Peyer's patch (tissue), 4 donors: ENCODE results near the gene DDX19B. TPM values are rescaled to one million over a fixed set of nuclear protein-coding genes. Genes with fewer than 3 reads are reported as not detected.

Experiments
- DNase-seq, 3 donors: peaks; one replicate each; pipeline ENCODE4 v3.0.0-alpha.2; 2017 to 2019
- H3K27ac ChIP-seq, 4 donors: fragments of 200-600 bp; sonication (generic); one replicate each; pipeline ENCODE4 v1.5.1; 2016 to 2019
- H3K27me3 ChIP-seq, 2 donors: fragments of 200-600 bp; sonication (generic); one replicate each; pipeline ENCODE4 v1.5.1; 2019
- H3K36me3 ChIP-seq, 3 donors: fragments of 200-600 bp; sonication (generic); one replicate each; pipeline ENCODE4 v1.5.1; 2016 to 2019
- H3K4me1 ChIP-seq, 4 donors: fragments of 200-600 bp; sonication (generic); one replicate each; pipeline ENCODE4 v1.5.1; 2016 to 2019
- H3K4me3 ChIP-seq, 4 donors: fragments of 200-600 bp; sonication (generic); 1 replicate in 3 of 4; 2 replicates in 1 of 4; pipeline ENCODE4 v1.5.1; 2016 to 2019; ENCODE audit warnings: mild to moderate bottlenecking in 1 of 4
- H3K9me3 ChIP-seq, 4 donors: fragments of 200-600 bp; sonication (generic); one replicate each; pipeline ENCODE4 v1.5.1; 2016 to 2019; ENCODE audit warnings: mild to moderate bottlenecking in 1 of 4
- POLR2A ChIP-seq, 2 donors: fragments of 450-650 bp; IDR thresholded peaks; one replicate each; pipeline ENCODE4 v1.5.1; 2017; ENCODE audit warnings: antibody characterized with exemption in 2 of 2, mild to moderate bottlenecking in 2 of 2, moderate library complexity in 2 of 2
- small RNA-seq, 2 donors: library from RNA; depleted of rRNA; stranded (forward); fragments of <200 nt; gene quantifications; one replicate each; pipeline ENCODE3, GENCODE V24; 2016
- total RNA-seq, 4 donors: library from RNA; depleted of rRNA; stranded (reverse); fragments of >200 nt; gene quantifications; one replicate each; pipeline ENCODE4 v1.1.0, GENCODE V29; 2016
- TF ChIP-seq, protein P1 (sequence below), 6 experiments: fragments of 450-650 bp in 4 of 6; fragments of 200-600 bp in 2 of 6; sonication (generic) in 1 of 6; IDR thresholded peaks; one replicate each; pipeline ENCODE4 v1.5.1; 2017 to 2019; ENCODE audit warnings: antibody characterized with exemption in 6 of 6, mild to moderate bottlenecking in 3 of 6, moderate library complexity in 1 of 6

The DDX19B gene
- total RNA-seq, 4 donors from 2014 or later, result 26.2 to 53.4 (median 42.1) TPM

DNA sequence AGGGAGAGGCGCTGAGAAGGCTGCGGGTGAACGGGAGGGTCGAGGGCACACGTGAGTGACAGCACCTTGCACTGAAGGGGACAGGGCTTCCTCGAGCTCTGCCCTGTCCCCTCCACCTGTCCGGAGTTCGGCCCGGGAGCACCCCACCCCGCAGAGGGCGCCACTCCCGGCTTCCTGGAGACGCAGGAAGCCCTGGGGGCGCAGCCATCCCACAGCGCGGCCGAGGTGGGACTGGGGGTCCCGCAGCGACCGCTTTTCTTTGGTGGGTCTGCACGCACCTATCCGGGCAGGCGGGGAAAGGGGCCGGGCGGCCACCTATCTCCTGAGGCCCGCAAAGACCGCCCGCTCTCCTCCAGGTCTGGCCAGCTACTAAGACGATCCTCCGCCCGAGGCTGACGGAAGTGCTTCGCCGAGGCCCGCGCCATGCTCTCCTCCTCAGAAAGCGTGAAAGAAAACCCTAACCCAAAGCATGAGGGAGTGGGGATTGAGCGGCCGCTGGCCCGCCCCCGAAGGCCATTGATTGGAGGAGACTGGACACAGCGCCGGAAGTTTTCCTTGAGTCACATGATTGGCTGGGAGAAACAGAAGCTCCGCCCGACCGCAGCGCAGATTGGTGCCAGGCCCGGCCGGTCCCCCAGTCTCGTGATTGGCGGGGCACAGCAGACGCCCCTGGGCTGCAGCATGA, 82.1 kb downstream of the DDX19B start:
- H3K27ac ChIP-seq, result peak overlapping the region; percentile 76 to 96 (median 86)
- TF ChIP-seq POLR2A (IDR thresholded peaks at IDR 0.05), result peak; percentile 49 to 73
- TF ChIP-seq, protein P1, sequence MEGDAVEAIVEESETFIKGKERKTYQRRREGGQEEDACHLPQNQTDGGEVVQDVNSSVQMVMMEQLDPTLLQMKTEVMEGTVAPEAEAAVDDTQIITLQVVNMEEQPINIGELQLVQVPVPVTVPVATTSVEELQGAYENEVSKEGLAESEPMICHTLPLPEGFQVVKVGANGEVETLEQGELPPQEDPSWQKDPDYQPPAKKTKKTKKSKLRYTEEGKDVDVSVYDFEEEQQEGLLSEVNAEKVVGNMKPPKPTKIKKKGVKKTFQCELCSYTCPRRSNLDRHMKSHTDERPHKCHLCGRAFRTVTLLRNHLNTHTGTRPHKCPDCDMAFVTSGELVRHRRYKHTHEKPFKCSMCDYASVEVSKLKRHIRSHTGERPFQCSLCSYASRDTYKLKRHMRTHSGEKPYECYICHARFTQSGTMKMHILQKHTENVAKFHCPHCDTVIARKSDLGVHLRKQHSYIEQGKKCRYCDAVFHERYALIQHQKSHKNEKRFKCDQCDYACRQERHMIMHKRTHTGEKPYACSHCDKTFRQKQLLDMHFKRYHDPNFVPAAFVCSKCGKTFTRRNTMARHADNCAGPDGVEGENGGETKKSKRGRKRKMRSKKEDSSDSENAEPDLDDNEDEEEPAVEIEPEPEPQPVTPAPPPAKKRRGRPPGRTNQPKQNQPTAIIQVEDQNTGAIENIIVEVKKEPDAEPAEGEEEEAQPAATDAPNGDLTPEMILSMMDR (IDR thresholded peaks at IDR 0.05), result peak in 3 of 6 experiments; percentile 9 to 28 (median 19)
- peaks cover 0 to 7% (median 0%) of the 10 kb centered on the region in 3 donors for H3K36me3 ChIP-seq

GRCh38 chr16:70381604-70382342, 82.8 kb downstream of the DDX19B start:
- H3K36me3 ChIP-seq, result peaks cover 0 to 8% (median 0%) of the 10 kb centered on the region in 3 donors
- H3K27ac ChIP-seq, result peak overlapping the region; percentile 76 to 96 (median 86)
- H3K27me3 ChIP-seq, result no peaks in the 10 kb centered on the region
- TF ChIP-seq, protein P1 (IDR thresholded peaks at IDR 0.05), result no peak
- TF ChIP-seq POLR2A (IDR thresholded peaks at IDR 0.05), result no peak
- no peak for DNase-seq
- H3K4me3 ChIP-seq, result peak overlapping the region; percentile 72 to 79 (median 76)
- H3K9me3 ChIP-seq, result no peaks in the 10 kb centered on the region
- peaks cover 0 to 15% (median 3%) of the 10 kb centered on the region in 4 donors for H3K4me1 ChIP-seq

More for the DNA sequence above, 82.1 kb downstream of the DDX19B start:
- H3K4me1 ChIP-seq, result peaks cover 0 to 15% (median 3%) of the 10 kb centered on the region in 4 donors
- DNase-seq, result peak; percentile 97 to 99 (median 98)
- H3K27me3 ChIP-seq, result no peaks in the 10 kb centered on the region
- H3K9me3 ChIP-seq, result no peaks in the 10 kb centered on the region
- peak overlapping the region; percentile 72 to 79 (median 76) for H3K4me3 ChIP-seq

- H3K36me3 ChIP-seq, result peaks cover 0 to 12% (median 0%) of the 10 kb centered on the region in 3 donors
- DNase-seq, result no peak
- no peaks in the 10 kb centered on the region for H3K27me3 ChIP-seq
These were observed 84.5 kb downstream of the DDX19B start for GRCh38 chr16:70383421-70383960.

More at GRCh38 chr16:70383421-70383960, 84.5 kb downstream of the DDX19B start:
- Histone ChIP-seq H3K9me3 (no peaks in the 10 kb centered on the region), H3K4me3 (no peak overlapping the region), H3K4me1 (peaks cover 0 to 15% (median 3%) of the 10 kb centered on the region in 4 donors), H3K27ac (no peak overlapping the region)
- TF ChIP-seq POLR2A (IDR thresholded peaks at IDR 0.05), result no peak
- TF ChIP-seq, protein P1 (IDR thresholded peaks at IDR 0.05), result no peak

Small RNA genes lying within 50 kb of the gene (small RNA-seq; reads per million reads assigned to genes)
- 0 reads per million in 2 donors for gene RN7SL279P

Other genes starting within 250 kb of the DDX19B start
- 10 to 100 TPM; 30.5 to 55.8 (median 35.9) TPM for gene PDPR, start 184.9 kb upstream of the DDX19B start, total RNA-seq
- 1 to 10 TPM in 3 of 4 donors, not detected in 1; 1.0 to 1.9 (median 1.2) TPM for gene CLEC18C, start 125.4 kb upstream of the DDX19B start, total RNA-seq
- gene EXOSC6, start 47.2 kb upstream of the DDX19B start, total RNA-seq, result 10 to 100 TPM; 15.7 to 33.4 (median 20.9) TPM
- 100 to 1,000 TPM in 1 of 4 donors, 10 to 100 TPM in 3; 30.3 to 102 (median 59.1) TPM for gene AARS1, start 9.7 kb upstream of the DDX19B start, total RNA-seq
- gene DDX19A, start 47.7 kb downstream of the DDX19B start, total RNA-seq, result 10 to 100 TPM; 24.2 to 54.5 (median 30.6) TPM
- gene ST3GAL2, start 139.9 kb downstream of the DDX19B start, total RNA-seq, result 10 to 100 TPM; 13.0 to 27.5 (median 19.6) TPM
- 100 to 1,000 TPM in 1 of 4 donors, 10 to 100 TPM in 3; 32.2 to 127 (median 52.9) TPM for gene FCSK, start 155.4 kb downstream of the DDX19B start, total RNA-seq
- 10 to 100 TPM; 71.3 to 99.0 (median 75.8) TPM for gene COG4, start 224.4 kb downstream of the DDX19B start, total RNA-seq
- 100 to 1,000 TPM in 1 of 4 donors, 10 to 100 TPM in 3; 48.5 to 119 (median 94.9) TPM for gene SF3B3, start 224.6 kb downstream of the DDX19B start, total RNA-seq